Left ventricle myocardium inferior (tissue), 1 donor: ENCODE results near the gene OR9K2. TPM values are rescaled to one million over a fixed set of nuclear protein-coding genes. Genes with fewer than 3 reads are reported as not detected.

ENCODE experiments used
- DNase-seq: peaks from one replicate; pipeline ENCODE4 v3.0.0-alpha.2; 2020
- H3K27ac ChIP-seq: fragments of 200-600 bp; replicated peaks from 2 replicates; pipeline ENCODE4 v1.8.0; 2021
- H3K27me3 ChIP-seq: fragments of 200-600 bp; 2 replicates; pipeline ENCODE4 v1.8.0; 2021; ENCODE audit warnings: low read depth
- H3K36me3 ChIP-seq: fragments of 200-600 bp; 2 replicates; pipeline ENCODE4 v1.8.0; 2021
- H3K4me1 ChIP-seq: fragments of 200-600 bp; 2 replicates; pipeline ENCODE4 v1.8.0; 2021
- H3K4me3 ChIP-seq: fragments of 200-600 bp; 2 replicates; pipeline ENCODE4 v1.8.0; 2021; ENCODE audit warnings: mild to moderate bottlenecking, moderate library complexity
- H3K9me3 ChIP-seq: fragments of 200-600 bp; replicated peaks from 2 replicates; pipeline ENCODE4 v1.8.0; 2021
- CTCF ChIP-seq: fragments of 200-600 bp; IDR thresholded peaks from 2 replicates; pipeline ENCODE4 v1.8.0; 2021; ENCODE audit warnings: antibody characterized with exemption, mild to moderate bottlenecking, borderline replicate concordance
- intact Hi-C: fragments of 100-400 bp; cut with micrococcal nuclease; formaldehyde crosslinking; loops from one replicate; pipeline ENCODE4 v1.11.0; 2022
- total RNA-seq: library from RNA; stranded (reverse); fragmentation: NEBNext Ultra II Directional; extraction: Animal tissue kit (Norgen Biotek cat#: 25700); gene quantifications from one replicate; pipeline ENCODE4 v1.2.1, GENCODE V29; 2021
- donor health status: DM: no; HTN: yes; CAD: no; lungs with severe emphysema.

OR9K2 gene
- total RNA-seq, 1 donor from 2014 or later, result not detected

GRCh38 chr12:55173456-55173855 lies 47.2 kb downstream of the OR9K2 start:
- no peaks in the 10 kb centered on the region for H3K36me3 ChIP-seq
- no peaks in the 10 kb centered on the region for H3K9me3 ChIP-seq
- no peak for DNase-seq
- H3K27me3 ChIP-seq, result no peaks in the 10 kb centered on the region
- intact Hi-C loops, result no loop called here
- H3K27ac ChIP-seq, result no peak overlapping the region
- no peaks in the 10 kb centered on the region for H3K4me1 ChIP-seq
- H3K4me3 ChIP-seq, result no peak overlapping the region
- no peak for TF ChIP-seq CTCF

Other genes starting within 250 kb of the OR9K2 start
- gene TESPA1, start 141.6 kb upstream of the OR9K2 start, total RNA-seq, result 0.27 TPM
- not detected for gene NEUROD4, start 106.4 kb upstream of the OR9K2 start, total RNA-seq
- not detected for gene OR10A7, start 94.6 kb downstream of the OR9K2 start, total RNA-seq
- gene OR6C74, start 118.2 kb downstream of the OR9K2 start, total RNA-seq, result not detected
- not detected for gene OR6C6, start 170.2 kb downstream of the OR9K2 start, total RNA-seq
- not detected for gene OR6C1, start 187.9 kb downstream of the OR9K2 start, total RNA-seq
- not detected for gene OR6C3, start 204.3 kb downstream of the OR9K2 start, total RNA-seq
- not detected for gene OR6C75, start 236.6 kb downstream of the OR9K2 start, total RNA-seq